Activated CD4-positive, alpha-beta T cell treated with anti-CD3 and anti-CD28 coated beads, Interleukin-2, Interleukin-4, amounts not matched to agents 100 ng/mL and 50 ng/mL, durations not matched to agents 16 hours and 8 hours (primary cell): ENCODE results near the gene SEMA3D.
"Not testable (repeated sequence)": the region's sequence is repeated elsewhere in the genome, so short reads cannot be mapped to it uniquely, and the experiment has no call there.

ENCODE experiments used
- DNase-seq: peaks from one replicate; pipeline ENCODE4 v3.0.0-alpha.2; 2020; ENCODE audit warnings: low spot score

Gene SEMA3D

GRCh38 chr7:85030893-85031292 is 156.0 kb downstream of the SEMA3D start:
- peak; percentile 8 for DNase-seq

GRCh38 chr7:85025312-85025756 is 161.5 kb downstream of the SEMA3D start:
- DNase-seq: no peak

- no peak for DNase-seq
These were observed 162.9 kb downstream of the SEMA3D start for GRCh38 chr7:85023916-85024315.

- peak; percentile 40 for DNase-seq
These were observed 163.7 kb downstream of the SEMA3D start for GRCh38 chr7:85023066-85023712.

GRCh38 chr7:85022064-85022697 is 164.7 kb downstream of the SEMA3D start:
- DNase-seq: no peak

GRCh38 chr7:85021101-85021704 is 165.7 kb downstream of the SEMA3D start:
- DNase-seq: no peak

- DNase-seq: no peak
These were observed 167.1 kb downstream of the SEMA3D start for GRCh38 chr7:85019778-85020177.

- DNase-seq: no peak
These were observed 167.7 kb downstream of the SEMA3D start for GRCh38 chr7:85019176-85019575.

- no peak for DNase-seq
These were observed 168.4 kb downstream of the SEMA3D start for GRCh38 chr7:85018498-85018897.

- DNase-seq: no peak
These were observed 170.6 kb downstream of the SEMA3D start for GRCh38 chr7:85016286-85016685.

- no peak for DNase-seq
These were observed 171.8 kb downstream of the SEMA3D start for GRCh38 chr7:85014936-85015660.

- no peak for DNase-seq
These were observed 175.7 kb downstream of the SEMA3D start for GRCh38 chr7:85011127-85011526.

- no peak for DNase-seq
These were observed 176.6 kb downstream of the SEMA3D start for GRCh38 chr7:85010306-85010705.

- no peak for DNase-seq
These were observed 180.1 kb downstream of the SEMA3D start for GRCh38 chr7:85006754-85007153.

GRCh38 chr7:85004402-85004801 is 182.5 kb downstream of the SEMA3D start:
- DNase-seq: no peak

- DNase-seq: no peak
These were observed 185.1 kb downstream of the SEMA3D start for GRCh38 chr7:85001495-85002345.

GRCh38 chr7:85000735-85001350 is 186.0 kb downstream of the SEMA3D start:
- DNase-seq: no peak

GRCh38 chr7:84999450-84999849 is 187.4 kb downstream of the SEMA3D start:
- no peak for DNase-seq

GRCh38 chr7:84998665-84999064 is 188.2 kb downstream of the SEMA3D start:
- DNase-seq: no peak

GRCh38 chr7:84997626-84998025 is 189.2 kb downstream of the SEMA3D start:
- DNase-seq: peak; percentile 41

- DNase-seq: not testable (repeated sequence)
These were observed 193.9 kb downstream of the SEMA3D start for GRCh38 chr7:84992954-84993353.
